OCI-LY3 (cell line): ENCODE results near the gene TNFRSF1B.

Experiments used
- H2AFZ ChIP-seq: fragments of 200-600, 300-600 bp; shearing (Covaris generic); 2 replicates; pipeline ENCODE4 v1.6.0; 2014; ENCODE audit warnings: antibody characterized with exemption, low read depth, low read length
- H3K27ac ChIP-seq: fragments of 200-600, 300-600 bp; sonication (generic); 2 replicates; pipeline ENCODE4 v1.5.1; 2014; ENCODE audit warnings: mild to moderate bottlenecking, low read length, moderate library complexity, mixed read lengths
- H3K27me3 ChIP-seq: fragments of 200-600, 300-600 bp; sonication (generic); 2 replicates; pipeline ENCODE4 v1.6.1; 2014; ENCODE audit warnings: low read depth, low read length, mixed read lengths
- H3K36me3 ChIP-seq: fragments of 200-600, 300-600 bp; sonication (generic); replicated peaks from 2 replicates; pipeline ENCODE3; 2014; ENCODE audit warnings: low read depth, low read length, mixed read lengths
- H3K4me1 ChIP-seq: fragments of 300-600, 200-600 bp; sonication (generic); 2 replicates; pipeline ENCODE4 v1.6.1; 2014; ENCODE audit warnings: low read length, mixed read lengths
- H3K4me2 ChIP-seq: fragments of 200-600, 300-600 bp; sonication (generic); 2 replicates; pipeline ENCODE4 v1.6.1; 2014; ENCODE audit warnings: low read length, mixed read lengths
- H3K4me3 ChIP-seq: fragments of 300-600, 200-600 bp; sonication (generic); 2 replicates; pipeline ENCODE4 v1.5.1; 2014; ENCODE audit warnings: antibody characterized with exemption, mild to moderate bottlenecking, low read length, moderate library complexity
- H3K79me2 ChIP-seq: fragments of 300-600, 200-600 bp; shearing (Covaris generic); 2 replicates; pipeline ENCODE4 v1.6.1; 2014; ENCODE audit warnings: mild to moderate bottlenecking, low read length, mixed read lengths
- H3K9ac ChIP-seq: fragments of 300-600, 200-600 bp; shearing (Covaris generic); 2 replicates; pipeline ENCODE4 v1.6.0; 2014; ENCODE audit warnings: mild to moderate bottlenecking, low read length, moderate library complexity
- H3K9me3 ChIP-seq: fragments of 200-600, 300-600 bp; shearing (Covaris generic); 2 replicates; pipeline ENCODE4 v1.6.1; 2014; ENCODE audit warnings: low read length, mixed read lengths; ENCODE audit not compliant: insufficient read depth
- H4K20me1 ChIP-seq: fragments of 200-600, 300-600 bp; sonication (generic); 2 replicates; pipeline ENCODE4 v1.6.1; 2016; ENCODE audit warnings: low read length, mixed read lengths; ENCODE audit not compliant: insufficient read depth
- EZH2phosphoT487 ChIP-seq: fragments of 200-600 bp; shearing (Covaris generic); IDR thresholded peaks from 2 replicates; pipeline ENCODE4 v1.6.1; 2018; ENCODE audit warnings: antibody characterized with exemption, mixed run types, low read depth
- TF ChIP-seq, protein P1 (sequence below): fragments of 200-600, 300-600 bp; sonication (generic); IDR thresholded peaks from 2 replicates; pipeline ENCODE4 v1.5.1; 2014; ENCODE audit warnings: antibody characterized with exemption, low read length, low read depth

Gene TNFRSF1B

DNA sequence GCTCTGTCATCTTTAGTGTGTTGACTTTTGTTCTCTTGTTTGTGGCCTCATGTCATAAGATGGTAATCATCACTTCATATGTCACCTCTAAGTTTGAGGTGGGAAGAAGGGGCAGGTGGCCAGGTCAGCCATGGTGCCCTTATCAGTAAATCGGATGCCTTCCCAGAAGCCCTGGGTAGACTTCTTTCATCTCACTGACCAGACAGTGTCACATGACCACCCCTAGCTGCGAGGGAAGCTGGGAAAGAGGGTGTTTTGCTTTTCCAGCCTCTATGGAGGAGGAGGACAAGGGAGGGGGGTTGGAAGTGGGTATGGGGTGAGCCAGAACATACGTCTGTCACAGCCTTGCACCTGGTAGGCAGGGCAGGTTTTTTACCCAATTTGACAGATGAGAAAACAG, 28.6 kb downstream of the TNFRSF1B start:
- H3K79me2 ChIP-seq, result no peaks in the 10 kb centered on the region
- H3K27me3 ChIP-seq, result no peaks in the 10 kb centered on the region
- no peaks in the 10 kb centered on the region for H3K9me3 ChIP-seq
- H2AFZ ChIP-seq, result no peak overlapping the region
- no peak overlapping the region for H3K4me2 ChIP-seq
- H4K20me1 ChIP-seq, result peaks cover 9% of the 10 kb centered on the region; the same call in 1 of the 2 replicates
- no peak overlapping the region for H3K4me3 ChIP-seq
- H3K27ac ChIP-seq, result no peak overlapping the region
- TF ChIP-seq, protein P1, sequence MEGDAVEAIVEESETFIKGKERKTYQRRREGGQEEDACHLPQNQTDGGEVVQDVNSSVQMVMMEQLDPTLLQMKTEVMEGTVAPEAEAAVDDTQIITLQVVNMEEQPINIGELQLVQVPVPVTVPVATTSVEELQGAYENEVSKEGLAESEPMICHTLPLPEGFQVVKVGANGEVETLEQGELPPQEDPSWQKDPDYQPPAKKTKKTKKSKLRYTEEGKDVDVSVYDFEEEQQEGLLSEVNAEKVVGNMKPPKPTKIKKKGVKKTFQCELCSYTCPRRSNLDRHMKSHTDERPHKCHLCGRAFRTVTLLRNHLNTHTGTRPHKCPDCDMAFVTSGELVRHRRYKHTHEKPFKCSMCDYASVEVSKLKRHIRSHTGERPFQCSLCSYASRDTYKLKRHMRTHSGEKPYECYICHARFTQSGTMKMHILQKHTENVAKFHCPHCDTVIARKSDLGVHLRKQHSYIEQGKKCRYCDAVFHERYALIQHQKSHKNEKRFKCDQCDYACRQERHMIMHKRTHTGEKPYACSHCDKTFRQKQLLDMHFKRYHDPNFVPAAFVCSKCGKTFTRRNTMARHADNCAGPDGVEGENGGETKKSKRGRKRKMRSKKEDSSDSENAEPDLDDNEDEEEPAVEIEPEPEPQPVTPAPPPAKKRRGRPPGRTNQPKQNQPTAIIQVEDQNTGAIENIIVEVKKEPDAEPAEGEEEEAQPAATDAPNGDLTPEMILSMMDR, result no peak
- TF ChIP-seq EZH2phosphoT487, result no peak
- peaks cover 29% of the 10 kb centered on the region for H3K36me3 ChIP-seq
- no peaks in the 10 kb centered on the region for H3K4me1 ChIP-seq
- H3K9ac ChIP-seq, result no peak overlapping the region

DNA sequence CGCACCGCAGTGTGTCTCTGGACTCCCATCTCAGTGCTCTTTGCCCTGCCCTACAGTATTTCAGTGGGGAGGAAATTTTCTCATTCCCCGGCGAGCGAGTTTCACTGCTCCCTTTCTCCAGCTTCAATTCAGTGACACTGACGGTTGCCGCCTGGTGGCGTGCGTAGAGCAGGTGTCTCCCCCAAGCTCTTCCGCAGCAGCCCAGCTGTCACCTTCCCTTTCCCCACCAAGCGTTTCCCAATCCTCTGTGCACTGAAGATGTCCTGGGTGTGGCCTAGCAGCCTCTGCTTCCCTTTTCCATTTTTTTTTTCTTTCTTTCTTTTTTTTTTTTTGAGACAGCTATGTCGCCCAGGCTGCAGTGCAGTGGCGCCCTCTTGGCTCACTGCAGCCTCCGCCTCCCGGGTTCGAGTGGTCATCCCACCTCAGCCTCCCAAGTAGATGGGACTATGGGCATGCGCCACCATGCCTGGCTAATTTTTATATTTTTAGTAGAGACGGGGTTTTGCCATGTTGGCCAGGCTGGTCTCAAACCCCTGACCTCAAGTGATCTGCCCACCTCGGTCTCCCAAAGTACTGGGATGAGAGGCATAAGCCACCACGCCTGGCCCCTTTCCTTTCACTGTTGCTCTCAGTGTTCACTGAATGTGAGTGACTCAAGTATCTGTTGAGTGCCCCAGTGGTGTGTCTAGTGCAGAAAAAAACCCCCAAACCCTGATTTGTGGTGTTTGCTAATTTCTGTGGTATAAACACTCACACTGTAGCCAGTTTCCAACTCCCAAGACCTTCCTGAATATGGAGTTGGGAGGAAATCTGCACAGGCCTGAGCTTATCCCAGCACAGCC, 30.1 kb downstream of the TNFRSF1B start:
- no peak overlapping the region for H3K4me2 ChIP-seq

DNA sequence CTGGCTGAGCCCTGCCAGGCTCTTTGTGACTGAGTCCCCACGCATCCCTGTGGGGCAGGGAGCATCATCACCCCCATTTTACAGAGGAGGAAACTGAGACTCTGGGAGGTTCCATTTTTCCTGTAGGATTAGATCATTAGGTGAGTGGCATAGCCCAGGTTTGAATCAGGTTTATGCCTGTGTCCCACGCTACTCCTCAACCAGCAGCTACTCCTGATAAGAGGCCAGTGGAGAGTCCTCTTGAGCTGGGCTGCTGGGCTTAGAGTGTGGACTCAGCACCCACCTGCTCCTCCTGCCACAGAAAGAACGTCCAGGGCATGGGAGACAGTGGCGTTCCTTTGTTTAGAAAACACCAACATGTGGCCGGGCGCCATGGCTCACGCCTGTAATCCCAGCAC, 30.7 kb downstream of the TNFRSF1B start:
- H3K27me3 ChIP-seq, result no peaks in the 10 kb centered on the region
- no peak overlapping the region for H2AFZ ChIP-seq
- no peak overlapping the region for H3K9ac ChIP-seq
- H3K4me1 ChIP-seq, result no peaks in the 10 kb centered on the region
- no peaks in the 10 kb centered on the region for H3K9me3 ChIP-seq
- H3K27ac ChIP-seq, result no peak overlapping the region
- peaks cover 5% of the 10 kb centered on the region; the same call in 1 of the 2 replicates for H4K20me1 ChIP-seq
- no peaks in the 10 kb centered on the region for H3K79me2 ChIP-seq
- no peak for TF ChIP-seq EZH2phosphoT487
- TF ChIP-seq, protein P1, result no peak
- no peak overlapping the region for H3K4me2 ChIP-seq
- peaks cover 29% of the 10 kb centered on the region for H3K36me3 ChIP-seq
- H3K4me3 ChIP-seq, result no peak overlapping the region

More for the DNA sequence above, 30.1 kb downstream of the TNFRSF1B start:
- Histone ChIP-seq H3K27ac (no peak overlapping the region), H3K27me3 (no peaks in the 10 kb centered on the region), H3K9ac (no peak overlapping the region), H3K4me1 (no peaks in the 10 kb centered on the region), H3K79me2 (no peaks in the 10 kb centered on the region), H4K20me1 (peaks cover 5% of the 10 kb centered on the region; the same call in 1 of the 2 replicates), H3K4me3 (no peak overlapping the region), H3K36me3 (peaks cover 28% of the 10 kb centered on the region), H3K9me3 (no peaks in the 10 kb centered on the region), H2AFZ (no peak overlapping the region)
- TF ChIP-seq, protein P1, result no peak
- TF ChIP-seq EZH2phosphoT487, result no peak

DNA sequence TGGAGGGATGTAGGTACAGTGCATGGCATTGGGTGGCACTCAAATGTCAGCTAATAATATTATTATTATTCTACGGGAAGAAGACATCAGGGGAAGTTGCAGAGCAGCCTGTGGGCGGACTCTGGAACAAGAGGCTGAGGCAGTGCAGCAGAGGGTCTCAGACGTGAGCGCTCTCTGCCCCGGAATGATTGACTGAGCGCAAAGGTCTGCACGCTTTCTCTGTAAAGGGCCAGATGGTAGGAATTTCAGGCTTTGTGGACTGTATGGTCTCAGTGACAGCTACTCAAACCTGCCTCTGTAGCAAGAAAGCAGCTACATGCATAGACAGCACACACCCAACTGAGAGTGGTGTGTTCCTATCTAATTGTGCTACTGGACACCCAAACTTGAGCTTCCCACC, 33.4 kb downstream of the TNFRSF1B start:
- Histone ChIP-seq H3K27me3 (no peaks in the 10 kb centered on the region), H3K9me3 (no peaks in the 10 kb centered on the region), H4K20me1 (0 out of 2 replicates have a peak, but pooled peaks cover 4% of the 10 kb centered on the region), H3K27ac (no peak overlapping the region), H3K9ac (no peak overlapping the region), H3K79me2 (no peaks in the 10 kb centered on the region), H3K36me3 (peaks cover 15% of the 10 kb centered on the region), H3K4me2 (no peak overlapping the region), H3K4me3 (no peak overlapping the region), H3K4me1 (no peaks in the 10 kb centered on the region), H2AFZ (no peak overlapping the region)
- TF ChIP-seq, protein P1, result no peak
- TF ChIP-seq EZH2phosphoT487, result no peak
